Measurements from ENCODE around the gene IRF6. TPM values are rescaled to one million over a fixed set of nuclear protein-coding genes. Genes with fewer than 3 reads are reported as not detected.

The IRF6 gene
- total RNA-seq, 1 donor from 2014 or later, result 0.42 TPM

DNA sequence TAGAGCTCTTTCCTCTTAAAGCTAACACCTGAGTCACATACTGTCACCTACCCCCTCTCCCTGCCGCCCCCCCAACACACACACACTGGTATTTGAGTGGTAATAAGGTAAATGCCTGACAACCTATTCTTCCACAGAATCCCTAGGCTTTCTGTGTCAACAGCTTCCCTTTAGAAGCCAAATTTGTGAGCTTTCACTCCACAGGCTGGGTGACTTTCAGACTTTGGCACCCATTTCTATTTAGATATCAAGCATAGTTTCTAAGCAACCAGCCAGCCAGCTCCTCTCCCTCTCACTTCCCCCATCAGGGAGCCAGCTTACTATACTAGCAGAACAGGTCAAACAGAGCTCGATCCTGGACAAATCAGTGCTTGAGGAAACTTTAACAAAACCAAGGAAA is 18.4 kb downstream of the IRF6 start:
- Mint-ChIP-seq H3K27me3 (peaks cover 26% of the 10 kb centered on the region), H3K4me3 (no peak overlapping the region), H3K27ac (no peak overlapping the region), H3K36me3 (ENCODE audit: low read depth) (peaks cover 13% of the 10 kb centered on the region), H3K4me1 (peaks cover 20% of the 10 kb centered on the region), H3K9me3 (peaks cover 3% of the 10 kb centered on the region)
- POLR2A ChIA-PET, result interaction anchor here (0.9 to 1.0 kb wide), 3 partner anchors 9 to 32 kb away, joined by 3 to 4 read pairs (median 3); partner anchors contain the start of gene TRAF3IP3
- intact Hi-C loops (cut with micrococcal nuclease), result loop anchor here (10.0 kb wide), 1 partner anchor 1467 kb away; the partner anchor contains the start of gene RCOR3
- CTCF ChIA-PET, result interaction anchor here (0.6 to 0.9 kb wide), 2 partner anchors 40 to 90 kb away, joined by 3 to 4 read pairs; partner anchors contain the start of gene UTP25
- ATAC-seq (ENCODE audit: low read depth), result no peak
- TF ChIP-seq, protein P1, sequence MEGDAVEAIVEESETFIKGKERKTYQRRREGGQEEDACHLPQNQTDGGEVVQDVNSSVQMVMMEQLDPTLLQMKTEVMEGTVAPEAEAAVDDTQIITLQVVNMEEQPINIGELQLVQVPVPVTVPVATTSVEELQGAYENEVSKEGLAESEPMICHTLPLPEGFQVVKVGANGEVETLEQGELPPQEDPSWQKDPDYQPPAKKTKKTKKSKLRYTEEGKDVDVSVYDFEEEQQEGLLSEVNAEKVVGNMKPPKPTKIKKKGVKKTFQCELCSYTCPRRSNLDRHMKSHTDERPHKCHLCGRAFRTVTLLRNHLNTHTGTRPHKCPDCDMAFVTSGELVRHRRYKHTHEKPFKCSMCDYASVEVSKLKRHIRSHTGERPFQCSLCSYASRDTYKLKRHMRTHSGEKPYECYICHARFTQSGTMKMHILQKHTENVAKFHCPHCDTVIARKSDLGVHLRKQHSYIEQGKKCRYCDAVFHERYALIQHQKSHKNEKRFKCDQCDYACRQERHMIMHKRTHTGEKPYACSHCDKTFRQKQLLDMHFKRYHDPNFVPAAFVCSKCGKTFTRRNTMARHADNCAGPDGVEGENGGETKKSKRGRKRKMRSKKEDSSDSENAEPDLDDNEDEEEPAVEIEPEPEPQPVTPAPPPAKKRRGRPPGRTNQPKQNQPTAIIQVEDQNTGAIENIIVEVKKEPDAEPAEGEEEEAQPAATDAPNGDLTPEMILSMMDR (IDR thresholded peaks at IDR 0.05), result no peak
- no peak for DNase-seq

DNA sequence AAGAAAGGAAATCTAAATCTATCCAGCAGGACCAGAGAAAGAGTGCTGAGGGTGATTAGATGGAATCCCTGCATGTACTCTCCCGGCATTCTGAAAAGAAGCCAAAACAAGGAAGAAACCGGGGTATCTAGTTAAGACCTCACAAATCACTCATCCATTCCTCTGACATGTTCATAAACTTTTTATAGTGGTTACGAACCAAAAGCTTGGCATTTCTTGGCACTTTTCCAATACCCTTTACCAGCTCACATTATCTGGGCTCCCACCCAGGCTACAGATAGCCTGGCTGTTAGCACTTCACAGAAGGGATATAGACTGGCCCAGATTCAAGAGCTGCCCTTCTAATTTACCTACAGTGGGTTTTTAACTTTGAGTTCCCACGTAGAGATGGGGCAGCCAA is 19.8 kb downstream of the IRF6 start:
- Mint-ChIP-seq H3K36me3 (ENCODE audit: low read depth) (peaks cover 24% of the 10 kb centered on the region), H3K27ac (no peak overlapping the region), H3K4me1 (peaks cover 20% of the 10 kb centered on the region), H3K4me3 (no peak overlapping the region), H3K27me3 (peaks cover 21% of the 10 kb centered on the region), H3K9me3 (peaks cover 3% of the 10 kb centered on the region)
- CTCF ChIA-PET, result no interaction called here
- ATAC-seq (ENCODE audit: low read depth) (no peak), DNase-seq (no peak)
- intact Hi-C loops (cut with micrococcal nuclease), result loop anchor here (10.0 kb wide), 1 partner anchor 1469 kb away; the partner anchor contains the start of gene RCOR3
- POLR2A ChIA-PET, result no interaction called here
- TF ChIP-seq, protein P1 (IDR thresholded peaks at IDR 0.05), result no peak

DNA sequence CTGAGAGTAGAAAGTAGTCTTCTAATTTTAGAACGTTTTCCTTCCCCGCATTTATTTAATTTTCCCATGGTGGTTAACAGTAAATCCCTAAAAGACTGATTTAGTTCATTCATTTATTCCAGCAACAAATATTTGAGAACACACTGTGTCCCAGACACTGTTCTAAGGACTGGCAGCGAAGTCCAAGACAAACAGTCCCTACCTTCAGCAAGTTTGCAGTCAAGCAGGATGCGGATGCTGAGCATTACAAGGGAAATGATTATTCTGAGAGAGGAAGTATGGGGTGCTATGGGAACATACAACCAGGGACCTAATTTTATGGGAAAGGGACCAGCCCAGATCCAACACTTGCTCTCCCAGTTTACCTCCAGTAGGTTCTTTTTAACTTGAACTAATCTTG is 20.4 kb downstream of the IRF6 start:
- H3K4me3 Mint-ChIP-seq, result no peak overlapping the region
- peaks cover 26% of the 10 kb centered on the region for H3K36me3 Mint-ChIP-seq (ENCODE audit: low read depth)
- peaks cover 3% of the 10 kb centered on the region for H3K9me3 Mint-ChIP-seq
- no peak for DNase-seq
- ChIA-PET POLR2A (interaction anchor here (3.2 to 3.5 kb wide), 2 partner anchors 17 to 30 kb away, joined by 34 to 50 read pairs; partner anchors contain the start of gene TRAF3IP3), CTCF (no interaction called here)
- intact Hi-C loops (cut with micrococcal nuclease), result loop anchor here (10.0 kb wide), 1 partner anchor 1469 kb away; the partner anchor contains the start of gene RCOR3
- ATAC-seq (ENCODE audit: low read depth), result no peak
- TF ChIP-seq, protein P1 (IDR thresholded peaks at IDR 0.05), result no peak
- peaks cover 18% of the 10 kb centered on the region for H3K27me3 Mint-ChIP-seq
- H3K27ac Mint-ChIP-seq, result no peak overlapping the region
- H3K4me1 Mint-ChIP-seq, result peaks cover 20% of the 10 kb centered on the region

DNA sequence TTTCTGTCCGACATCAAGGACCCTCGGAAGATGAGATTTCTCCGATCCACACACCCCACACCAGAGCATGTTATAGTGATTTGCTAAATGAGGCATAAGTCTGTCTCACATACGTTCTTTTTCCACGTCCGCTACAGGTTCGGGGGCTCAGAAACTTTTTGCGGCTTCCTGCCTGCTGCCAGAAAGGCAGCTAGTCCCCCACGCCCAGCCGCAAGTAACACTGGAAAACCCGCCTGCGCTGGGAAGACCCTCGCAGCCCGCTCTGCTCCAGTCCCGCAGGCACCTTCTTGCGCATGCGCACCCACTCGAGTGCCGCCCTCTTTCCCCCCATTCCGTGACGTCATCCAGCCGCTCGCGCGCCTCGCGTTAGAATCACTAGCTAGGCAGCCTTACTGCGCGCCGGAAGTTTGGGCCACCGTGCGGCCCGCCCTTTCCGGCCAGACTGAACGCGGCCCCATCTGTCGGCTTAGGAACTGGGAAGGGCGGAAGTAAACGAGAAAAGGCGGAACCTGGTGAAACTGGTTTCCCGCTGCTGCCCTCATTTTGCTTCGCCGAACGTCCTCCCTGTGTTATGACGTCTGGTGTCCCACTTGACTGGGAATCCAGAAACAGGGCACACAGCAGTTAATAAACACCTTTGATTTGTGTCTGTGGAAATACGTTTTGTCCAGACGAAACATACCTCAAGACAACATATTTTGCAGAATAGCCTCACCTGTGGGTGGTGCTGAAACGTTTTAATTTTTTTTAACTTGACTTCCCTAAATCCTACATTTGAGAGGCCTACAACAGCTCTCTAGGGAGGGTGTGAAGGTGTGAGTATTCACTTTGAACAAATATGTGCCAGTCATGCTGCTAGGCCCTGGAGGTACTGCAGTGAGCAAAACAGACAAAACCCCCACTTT is 21.4 kb downstream of the IRF6 start, which contains the start of gene C1orf74:
C1orf74 (minus strand) TSS at position 295 of the 905 bp plus-strand sequence. CDS start 925 bp downstream, outside the sequence.
- peak within 1 kb of the TSS; percentile 98 for H3K27ac Mint-ChIP-seq
- CTCF ChIA-PET, result interaction anchor here (0.9 to 1.6 kb wide), 4 partner anchors 15 to 38 kb away, joined by 3 to 5 read pairs (median 4); partner anchors contain the start of gene TRAF3IP3
- POLR2A ChIA-PET, result interaction anchor here (0.7 to 3.5 kb wide), 10 partner anchors 10 to 1540 kb away, joined by 3 to 50 read pairs (median 8); partner anchors contain the start of genes HHAT, TRAF3IP3 and UTP25
- H3K4me3 Mint-ChIP-seq, result peak within 1 kb of the TSS; percentile 99
- DNase-seq (peak; percentile 99), ATAC-seq (ENCODE audit: low read depth) (peak; percentile 98)
- peaks cover 20% of the 10 kb centered on the region for H3K4me1 Mint-ChIP-seq
- intact Hi-C loops (cut with micrococcal nuclease), result loop anchor here (1.0 to 10.0 kb wide), 6 partner anchors 16 to 1543 kb away; partner anchors contain the start of genes IRF6, RCOR3, TRAF5 and UTP25
- peaks cover 10% of the 10 kb centered on the region for H3K27me3 Mint-ChIP-seq
- peaks cover 36% of the 10 kb centered on the region for H3K36me3 Mint-ChIP-seq (ENCODE audit: low read depth)
- H3K9me3 Mint-ChIP-seq, result peaks cover 3% of the 10 kb centered on the region
- TF ChIP-seq, protein P1 (IDR thresholded peaks at IDR 0.05), result no peak
